ENCODE data around the gene FOXN3. TPM values are rescaled to one million over a fixed set of nuclear protein-coding genes. Genes with fewer than 3 reads are reported as not detected.
"Not testable (repeated sequence)": the region's sequence is repeated elsewhere in the genome, so short reads cannot be mapped to it uniquely, and the experiment has no call there.

Gene FOXN3
- total RNA-seq, 1 donor from 2014 or later: 34.5 TPM

GRCh38 chr14:89302396-89302950, 114.6 kb downstream of the FOXN3 start:
- no peak for DNase-seq (ENCODE audit: low read depth)
- H3K4me3 ChIP-seq (ENCODE audit: low read depth, low read length): no peak overlapping the region
- no peaks in the 10 kb centered on the region for H3K27me3 ChIP-seq (ENCODE audit: control insufficient read depth, insufficient read depth, low read length)
- TF ChIP-seq CTCF (IDR thresholded peaks at IDR 0.05; ENCODE audit: insufficient read depth, low read length, poor library complexity, severe bottlenecking): no peak
- H3K36me3 ChIP-seq (ENCODE audit: control insufficient read depth, insufficient read depth, low read length): no peaks in the 10 kb centered on the region

- Histone ChIP-seq H3K4me3 (ENCODE audit: low read depth, low read length) (no peak overlapping the region), H3K27me3 (ENCODE audit: control insufficient read depth, insufficient read depth, low read length) (no peaks in the 10 kb centered on the region), H3K36me3 (ENCODE audit: control insufficient read depth, insufficient read depth, low read length) (no peaks in the 10 kb centered on the region)
- TF ChIP-seq CTCF (IDR thresholded peaks at IDR 0.05; ENCODE audit: insufficient read depth, low read length, poor library complexity, severe bottlenecking): no peak
- DNase-seq (ENCODE audit: low read depth): no peak
Measured at GRCh38 chr14:89299587-89299986, 117.4 kb downstream of the FOXN3 start.

- DNase-seq (ENCODE audit: low read depth): no peak
- Histone ChIP-seq H3K27me3 (ENCODE audit: control insufficient read depth, insufficient read depth, low read length) (no peaks in the 10 kb centered on the region), H3K4me3 (ENCODE audit: low read depth, low read length) (no peak overlapping the region), H3K36me3 (ENCODE audit: control insufficient read depth, insufficient read depth, low read length) (no peaks in the 10 kb centered on the region)
- TF ChIP-seq CTCF (IDR thresholded peaks at IDR 0.05; ENCODE audit: insufficient read depth, low read length, poor library complexity, severe bottlenecking): no peak
Measured at GRCh38 chr14:89298056-89298834, 118.8 kb downstream of the FOXN3 start.

- Histone ChIP-seq H3K36me3 (ENCODE audit: control insufficient read depth, insufficient read depth, low read length) (no peaks in the 10 kb centered on the region), H3K4me3 (ENCODE audit: low read depth, low read length) (no peak overlapping the region), H3K27me3 (ENCODE audit: control insufficient read depth, insufficient read depth, low read length) (no peaks in the 10 kb centered on the region)
- no peak for DNase-seq (ENCODE audit: low read depth)
- no peak for TF ChIP-seq CTCF (IDR thresholded peaks at IDR 0.05; ENCODE audit: insufficient read depth, low read length, poor library complexity, severe bottlenecking)
Measured at GRCh38 chr14:89296281-89296745, 120.7 kb downstream of the FOXN3 start.

GRCh38 chr14:89294872-89295271, 122.2 kb downstream of the FOXN3 start:
- H3K27me3 ChIP-seq (ENCODE audit: control insufficient read depth, insufficient read depth, low read length): no peaks in the 10 kb centered on the region
- no peak for TF ChIP-seq CTCF (IDR thresholded peaks at IDR 0.05; ENCODE audit: insufficient read depth, low read length, poor library complexity, severe bottlenecking)
- H3K36me3 ChIP-seq (ENCODE audit: control insufficient read depth, insufficient read depth, low read length): no peaks in the 10 kb centered on the region
- no peak overlapping the region for H3K4me3 ChIP-seq (ENCODE audit: low read depth, low read length)
- DNase-seq (ENCODE audit: low read depth): no peak

GRCh38 chr14:89294469-89294868, 122.6 kb downstream of the FOXN3 start:
- H3K27me3 ChIP-seq (ENCODE audit: control insufficient read depth, insufficient read depth, low read length); DNase-seq (ENCODE audit: low read depth); H3K36me3 ChIP-seq (ENCODE audit: control insufficient read depth, insufficient read depth, low read length); H3K4me3 ChIP-seq (ENCODE audit: low read depth, low read length): not testable (repeated sequence)

All from kidney epithelial cell (primary cell).